VCaP (cell line): ENCODE data around the gene ATP5F1A.
"Not testable (repeated sequence)": the region's sequence is repeated elsewhere in the genome, so short reads cannot be mapped to it uniquely, and the experiment has no call there.

Source experiments
- H3K27ac ChIP-seq: fragments of 450-650 bp; 2 replicates; pipeline ENCODE4 v1.5.1; 2017
- TF ChIP-seq, protein P1 (sequence below): fragments of 450-650 bp; conservative IDR thresholded peaks from 2 replicates; pipeline ENCODE4 v1.5.1; 2017; ENCODE audit warnings: mild to moderate bottlenecking, moderate library complexity

ATP5F1A gene

DNA sequence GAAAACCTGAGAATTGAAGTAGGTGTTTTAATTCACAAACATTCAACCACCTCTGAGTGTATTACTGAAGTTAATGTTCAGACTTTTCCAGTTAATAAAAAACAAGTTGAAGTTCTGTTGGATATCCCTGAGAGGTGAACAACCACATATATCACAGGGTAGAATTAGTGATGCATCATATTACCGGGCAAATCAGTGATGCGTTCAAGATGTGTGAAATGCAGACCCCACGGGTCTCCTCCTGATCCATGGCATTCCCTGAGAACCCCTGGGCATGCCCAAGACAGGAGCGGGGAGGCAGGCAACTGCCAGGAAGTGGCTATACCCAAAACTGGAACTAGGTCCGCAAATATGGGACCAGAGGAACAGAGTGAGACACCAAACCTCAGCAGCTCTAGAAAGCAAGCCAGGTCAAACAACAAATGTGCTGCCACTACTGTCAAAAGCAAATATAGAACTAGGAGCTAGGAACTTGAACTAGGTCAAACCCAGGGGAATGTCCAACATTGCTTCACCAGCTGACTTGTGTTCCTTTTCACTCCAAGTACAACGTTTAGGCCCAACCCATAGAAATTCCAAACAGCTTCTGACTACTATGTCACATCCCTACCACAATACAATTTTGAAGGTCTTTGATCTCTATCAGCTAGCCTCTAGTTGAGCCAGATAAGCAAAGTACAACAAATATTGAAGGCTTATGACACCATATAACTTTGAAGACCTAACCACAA, 46.2 kb downstream of the ATP5F1A start:
- TF ChIP-seq, protein P1, sequence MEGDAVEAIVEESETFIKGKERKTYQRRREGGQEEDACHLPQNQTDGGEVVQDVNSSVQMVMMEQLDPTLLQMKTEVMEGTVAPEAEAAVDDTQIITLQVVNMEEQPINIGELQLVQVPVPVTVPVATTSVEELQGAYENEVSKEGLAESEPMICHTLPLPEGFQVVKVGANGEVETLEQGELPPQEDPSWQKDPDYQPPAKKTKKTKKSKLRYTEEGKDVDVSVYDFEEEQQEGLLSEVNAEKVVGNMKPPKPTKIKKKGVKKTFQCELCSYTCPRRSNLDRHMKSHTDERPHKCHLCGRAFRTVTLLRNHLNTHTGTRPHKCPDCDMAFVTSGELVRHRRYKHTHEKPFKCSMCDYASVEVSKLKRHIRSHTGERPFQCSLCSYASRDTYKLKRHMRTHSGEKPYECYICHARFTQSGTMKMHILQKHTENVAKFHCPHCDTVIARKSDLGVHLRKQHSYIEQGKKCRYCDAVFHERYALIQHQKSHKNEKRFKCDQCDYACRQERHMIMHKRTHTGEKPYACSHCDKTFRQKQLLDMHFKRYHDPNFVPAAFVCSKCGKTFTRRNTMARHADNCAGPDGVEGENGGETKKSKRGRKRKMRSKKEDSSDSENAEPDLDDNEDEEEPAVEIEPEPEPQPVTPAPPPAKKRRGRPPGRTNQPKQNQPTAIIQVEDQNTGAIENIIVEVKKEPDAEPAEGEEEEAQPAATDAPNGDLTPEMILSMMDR = no peak
- H3K27ac ChIP-seq = no peak overlapping the region

DNA sequence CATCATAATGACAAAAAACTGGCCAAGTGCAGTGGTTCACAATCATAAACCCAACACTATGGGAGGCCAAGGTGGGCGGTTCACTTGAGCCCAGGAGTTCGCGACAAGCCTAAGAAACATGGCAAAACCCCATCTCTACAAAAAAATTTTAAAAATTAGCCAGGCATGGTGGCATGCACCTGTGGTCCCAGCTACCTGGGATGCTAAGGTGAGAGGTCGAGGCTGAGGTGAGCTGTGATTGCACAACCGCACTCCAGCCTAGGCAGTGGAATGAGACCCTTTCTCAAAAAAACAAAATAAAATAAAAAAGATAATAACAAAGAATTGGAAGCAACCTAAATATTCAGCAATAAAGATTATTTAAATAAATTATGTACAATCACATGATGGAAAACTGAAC, 47.8 kb downstream of the ATP5F1A start:
- TF ChIP-seq, protein P1 = no peak
- H3K27ac ChIP-seq = no peak overlapping the region

DNA sequence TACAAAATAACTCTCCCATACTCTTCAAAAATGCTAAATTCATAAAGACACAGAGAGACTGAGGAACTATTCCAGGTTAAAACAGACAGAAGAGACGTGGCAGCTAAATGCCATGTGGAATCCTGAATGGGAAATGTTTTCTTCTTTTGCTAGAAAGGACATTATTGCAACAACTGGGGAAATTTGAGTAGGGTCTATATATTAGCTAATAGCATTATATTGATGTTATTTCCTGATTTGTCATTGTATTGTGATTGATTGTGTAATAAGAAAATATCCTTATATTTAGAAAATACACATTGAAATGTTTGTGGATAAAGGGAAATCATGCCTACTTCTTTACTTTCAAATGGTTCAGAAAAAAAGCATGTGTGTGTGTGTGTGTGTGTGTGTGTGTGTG, 49.5 kb downstream of the ATP5F1A start:
- TF ChIP-seq, protein P1 = no peak
- no peak overlapping the region for H3K27ac ChIP-seq

DNA sequence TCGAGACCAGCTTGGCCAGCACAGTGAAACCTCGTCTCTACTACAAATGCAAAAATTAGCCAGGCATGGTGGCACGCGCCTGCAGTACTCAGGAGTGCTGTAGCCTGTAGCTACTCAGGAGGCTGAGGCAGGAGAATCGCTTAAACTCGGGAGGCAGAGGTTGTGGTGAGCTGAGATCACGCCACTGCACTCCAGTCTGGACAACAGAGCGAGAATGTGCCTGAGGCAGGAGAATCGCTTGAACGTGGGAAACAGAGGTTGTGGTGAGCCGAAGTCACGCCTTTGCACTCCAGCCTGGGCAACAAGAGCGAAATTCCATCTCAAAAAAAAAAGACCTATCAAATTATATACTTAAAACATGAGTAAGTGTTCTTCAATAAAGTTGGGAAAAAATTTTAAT, 50.7 kb downstream of the ATP5F1A start:
- not testable (repeated sequence) for H3K27ac ChIP-seq

DNA sequence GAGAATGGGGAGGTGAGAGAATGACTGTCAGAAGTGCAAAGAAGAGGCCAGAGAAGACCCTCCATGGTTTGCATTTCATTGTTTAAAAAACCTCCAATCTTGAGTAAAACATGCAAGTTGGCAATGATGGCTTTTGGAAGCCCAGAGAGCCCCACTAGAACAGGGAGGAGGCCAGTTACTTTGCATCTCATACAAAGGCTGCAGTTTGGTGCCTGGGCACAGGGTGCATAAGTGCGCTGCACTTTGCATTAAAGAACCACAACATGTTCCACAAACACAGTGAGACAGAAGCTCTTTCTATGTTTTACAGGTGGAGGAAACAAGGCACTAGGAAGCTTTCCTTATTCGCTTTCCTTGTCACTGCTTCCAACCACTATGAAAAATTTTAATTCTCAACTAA, 51.4 kb downstream of the ATP5F1A start:
- TF ChIP-seq, protein P1 = no peak
- H3K27ac ChIP-seq = no peak overlapping the region

DNA sequence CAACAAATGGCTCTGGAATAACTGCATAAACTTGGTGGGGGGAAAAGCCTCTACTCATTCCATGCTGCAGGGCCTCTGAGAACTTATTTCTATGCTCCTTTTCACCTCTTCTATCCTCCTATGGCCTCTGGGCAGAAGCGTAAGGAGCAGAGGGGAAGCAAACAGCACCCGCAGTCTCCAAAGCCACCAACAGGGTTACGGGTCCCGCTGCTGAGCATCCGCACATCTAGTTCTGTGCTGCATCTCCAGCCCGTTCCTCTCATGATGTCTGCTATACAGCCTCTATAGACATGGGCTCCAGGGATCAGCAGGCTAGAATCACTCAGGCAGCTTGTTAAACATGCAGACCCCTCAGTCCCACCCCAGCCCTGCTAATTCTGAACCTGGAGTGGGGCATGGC, 52.0 kb downstream of the ATP5F1A start:
- H3K27ac ChIP-seq = no peak overlapping the region
- TF ChIP-seq, protein P1 = no peak

DNA sequence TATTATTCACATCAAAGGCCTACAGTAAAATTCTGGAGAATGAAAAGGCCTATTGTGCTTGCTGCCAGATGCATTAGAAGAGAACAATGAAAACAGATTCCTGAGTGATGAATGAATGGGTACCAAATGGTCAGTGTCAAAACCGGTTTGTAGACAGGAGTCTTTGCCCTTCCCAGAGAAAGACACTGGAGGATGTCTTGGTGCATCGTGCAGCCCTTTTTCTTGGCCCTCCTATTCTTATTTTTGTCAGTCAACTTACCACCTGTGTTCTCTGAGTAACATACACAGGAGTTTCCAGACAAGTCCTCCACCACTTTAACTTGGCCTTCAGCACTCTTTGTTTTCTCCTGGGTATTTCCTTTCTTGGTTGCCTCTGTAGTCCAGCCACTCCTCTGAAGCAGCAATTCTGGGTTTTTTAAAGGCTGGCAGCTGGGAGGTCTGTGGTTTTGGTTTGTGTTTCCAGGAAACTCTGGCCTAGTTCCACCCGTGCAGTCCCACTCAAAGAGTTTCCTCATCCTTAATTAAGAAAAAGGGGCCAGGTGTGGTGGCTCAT, 55.4 kb downstream of the ATP5F1A start:
- no peak overlapping the region for H3K27ac ChIP-seq

DNA sequence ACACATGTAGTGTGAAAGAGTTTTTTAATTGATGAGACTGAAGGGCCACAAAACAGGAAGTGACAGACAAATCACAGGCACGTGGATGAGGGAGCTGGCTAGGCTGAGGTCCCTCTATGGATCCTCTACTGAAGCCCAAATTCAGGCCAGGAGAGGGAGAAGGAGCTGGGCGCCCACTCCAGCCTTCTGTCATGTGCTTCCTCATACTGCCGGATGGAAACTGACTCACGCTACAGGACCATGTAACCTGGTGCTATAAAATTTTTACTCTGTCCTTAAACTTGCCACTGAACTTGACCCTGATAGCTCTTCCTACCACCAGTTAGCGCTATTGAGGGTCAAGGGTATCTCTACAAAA, 57.4 kb downstream of the ATP5F1A start:
- no peak overlapping the region for H3K27ac ChIP-seq
- TF ChIP-seq, protein P1 = no peak

More for the DNA sequence above, 55.4 kb downstream of the ATP5F1A start:
- TF ChIP-seq, protein P1 = no peak
